Putamen (tissue), 1 donor: ENCODE measurements around the gene PPP6R3.
"Not testable (repeated sequence)": the region's sequence is repeated elsewhere in the genome, so short reads cannot be mapped to it uniquely, and the experiment has no call there.

Experiments used
- DNase-seq: peaks from one replicate; pipeline ENCODE4 v3.0.0-alpha.2; 2016; ENCODE audit warnings: low spot score

Gene PPP6R3

DNA sequence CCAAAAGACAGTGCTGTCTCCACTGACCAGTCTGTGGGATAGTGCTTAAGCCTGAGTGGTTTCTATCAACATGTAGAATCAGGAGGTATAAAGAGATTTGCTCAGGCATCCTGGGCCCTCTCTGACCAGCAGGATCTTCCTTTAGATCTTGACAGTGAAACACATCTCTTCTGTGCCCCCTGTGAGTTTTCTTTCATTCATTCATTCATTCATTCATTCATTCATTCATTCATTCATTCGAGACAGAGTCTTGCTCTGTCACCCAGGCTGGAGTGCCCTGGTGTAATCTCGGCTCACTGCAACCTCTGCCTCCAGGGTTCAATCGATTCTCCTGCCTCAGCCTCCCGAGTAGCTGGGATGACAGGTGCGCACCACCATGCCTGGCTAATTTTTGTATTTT, 26.4 kb upstream of the PPP6R3 start:
- DNase-seq = not testable (repeated sequence)

DNA sequence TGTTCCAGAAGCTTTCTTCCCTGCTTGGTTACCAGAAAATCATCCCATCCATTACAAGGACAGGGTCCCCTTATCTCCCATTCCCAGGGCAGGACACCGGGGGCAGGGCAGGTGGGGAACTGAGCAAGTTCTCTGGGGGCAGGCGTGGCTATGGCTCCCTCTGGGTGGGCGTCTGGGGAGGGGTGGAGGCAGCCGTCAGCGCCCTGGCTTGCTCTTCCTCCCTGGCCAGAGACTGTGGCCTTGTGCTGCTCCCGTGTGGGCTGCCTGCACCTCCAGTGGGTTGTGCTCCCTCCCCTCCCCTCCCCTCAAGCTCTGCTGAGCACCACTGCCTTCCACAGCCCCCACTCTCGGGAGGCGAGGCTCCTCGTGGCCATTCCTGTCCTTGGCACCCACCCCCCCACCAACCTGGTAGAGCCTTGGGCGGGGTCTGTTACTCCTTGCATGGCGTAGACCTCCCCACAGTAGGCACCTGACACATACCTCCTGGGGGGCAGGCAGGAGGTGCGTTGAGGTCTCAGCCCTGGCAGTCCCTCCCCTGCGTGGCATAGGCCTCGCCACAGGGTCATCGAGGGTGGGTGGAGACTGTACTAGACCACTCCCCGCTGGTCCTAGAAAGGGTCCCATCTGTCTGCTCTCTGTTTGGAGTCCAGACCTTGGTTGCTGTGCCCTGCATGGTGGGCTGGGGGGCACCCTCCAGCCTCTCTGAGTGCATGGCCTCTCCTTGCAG, 24.2 kb upstream of the PPP6R3 start:
- no peak for DNase-seq

DNA sequence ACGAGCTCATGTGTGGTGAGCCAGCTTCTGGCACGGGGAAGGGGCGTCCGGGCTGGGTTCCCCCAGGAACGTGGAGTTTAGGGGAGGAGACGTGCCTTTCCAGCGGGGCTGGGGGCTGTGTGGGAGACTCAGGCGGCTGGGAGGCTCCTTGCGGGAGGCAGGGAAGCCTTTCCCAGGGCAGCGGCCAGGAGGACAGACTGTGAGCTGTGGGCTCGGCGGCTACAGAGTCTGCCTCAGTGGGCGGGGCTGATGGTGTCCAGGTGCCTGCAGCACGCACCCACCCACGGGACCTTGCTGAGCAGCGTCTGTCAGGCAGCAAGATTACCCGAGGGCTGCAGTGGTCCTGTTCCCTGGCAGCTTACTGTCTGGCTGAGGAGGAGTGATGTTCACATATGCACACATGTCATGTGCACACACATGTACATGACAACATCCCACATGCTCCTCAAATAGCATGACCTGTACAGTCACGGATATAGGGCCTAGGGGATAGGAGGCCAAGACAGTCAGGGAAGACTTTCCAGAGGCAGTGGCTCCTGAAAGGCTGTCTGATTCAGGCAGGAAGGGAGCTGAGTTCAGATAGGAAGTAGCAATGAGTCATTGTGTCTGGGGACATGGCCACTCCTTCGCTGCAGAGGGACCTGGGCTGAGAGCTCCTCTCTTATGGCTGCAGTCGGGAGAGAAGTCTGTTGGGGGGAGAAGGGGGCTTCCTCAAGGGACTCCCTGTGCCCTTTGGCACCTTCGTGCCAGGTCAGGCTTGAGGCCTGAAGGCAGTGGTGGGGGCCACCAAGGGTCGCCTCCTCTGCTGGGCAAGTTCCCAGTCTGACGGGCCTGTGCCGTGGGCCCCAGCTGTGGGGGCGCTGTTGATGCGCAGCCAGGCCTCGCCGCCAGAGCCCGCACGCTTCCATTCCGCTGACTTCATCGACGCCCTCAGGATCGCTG, 23.3 kb upstream of the PPP6R3 start:
- no peak for DNase-seq

DNA sequence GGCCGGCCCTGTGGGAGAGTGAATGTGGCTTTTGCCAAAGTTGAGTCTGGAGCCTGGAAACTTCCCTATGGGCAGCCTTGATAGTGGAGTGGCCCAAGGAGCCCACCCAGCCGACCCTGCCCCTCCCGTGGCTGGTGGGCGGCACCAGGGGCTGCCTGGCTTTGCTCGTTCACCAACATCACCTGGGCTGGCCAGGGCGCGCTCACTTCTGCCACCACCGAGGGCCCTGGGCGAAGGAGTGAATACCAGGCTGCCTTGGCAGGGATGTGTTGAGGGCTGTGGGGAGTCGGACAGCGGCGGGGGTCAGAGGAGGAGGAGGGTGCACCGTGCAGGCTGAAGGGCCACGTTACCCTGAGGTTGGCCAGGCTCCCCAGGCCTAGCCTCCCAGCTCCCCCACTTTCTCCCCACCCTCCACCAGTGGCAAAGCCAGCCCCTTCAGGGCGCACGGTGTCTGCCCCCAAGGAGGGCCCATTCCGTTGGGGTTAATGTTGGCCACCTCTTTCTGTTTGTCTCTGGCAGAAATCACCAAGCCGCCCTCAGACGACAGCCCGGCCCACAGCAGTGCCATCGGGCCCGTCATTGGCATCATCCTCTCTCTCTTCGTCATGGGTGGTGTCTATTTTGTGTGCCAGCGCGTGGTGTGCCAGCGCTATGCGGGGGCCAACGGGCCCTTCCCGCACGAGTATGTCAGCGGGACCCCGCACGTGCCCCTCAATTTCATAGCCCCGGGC, 22.5 kb upstream of the PPP6R3 start:
- DNase-seq = no peak

DNA sequence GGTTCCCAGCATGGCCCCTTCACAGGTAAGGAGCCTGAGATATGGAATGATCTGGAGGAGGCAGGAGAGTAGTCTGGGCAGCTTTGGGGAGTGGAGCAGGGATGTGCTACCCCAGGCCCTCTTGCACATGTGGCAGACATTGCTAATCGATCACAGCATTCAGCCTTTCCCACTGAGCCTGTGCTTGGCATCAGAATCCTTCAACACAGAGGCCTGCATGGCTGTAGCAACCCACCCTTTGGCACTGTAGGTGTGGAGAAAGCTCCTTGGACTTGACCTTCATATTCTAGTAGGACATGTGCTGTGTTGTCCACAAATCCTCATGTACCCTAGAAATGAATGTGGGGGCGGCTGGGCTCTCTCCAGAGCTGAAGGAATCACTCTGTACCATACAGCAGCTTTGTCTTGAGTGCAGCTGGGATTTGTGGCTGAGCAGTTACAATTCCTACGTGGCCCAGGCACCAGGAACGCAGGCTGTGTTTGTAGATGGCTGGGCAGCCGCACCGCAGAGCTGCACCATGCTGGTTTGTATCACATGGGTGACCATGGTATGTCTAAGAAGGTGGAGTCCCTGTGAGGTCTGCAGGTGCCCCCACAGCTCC, 21.8 kb upstream of the PPP6R3 start:
- no peak for DNase-seq

DNA sequence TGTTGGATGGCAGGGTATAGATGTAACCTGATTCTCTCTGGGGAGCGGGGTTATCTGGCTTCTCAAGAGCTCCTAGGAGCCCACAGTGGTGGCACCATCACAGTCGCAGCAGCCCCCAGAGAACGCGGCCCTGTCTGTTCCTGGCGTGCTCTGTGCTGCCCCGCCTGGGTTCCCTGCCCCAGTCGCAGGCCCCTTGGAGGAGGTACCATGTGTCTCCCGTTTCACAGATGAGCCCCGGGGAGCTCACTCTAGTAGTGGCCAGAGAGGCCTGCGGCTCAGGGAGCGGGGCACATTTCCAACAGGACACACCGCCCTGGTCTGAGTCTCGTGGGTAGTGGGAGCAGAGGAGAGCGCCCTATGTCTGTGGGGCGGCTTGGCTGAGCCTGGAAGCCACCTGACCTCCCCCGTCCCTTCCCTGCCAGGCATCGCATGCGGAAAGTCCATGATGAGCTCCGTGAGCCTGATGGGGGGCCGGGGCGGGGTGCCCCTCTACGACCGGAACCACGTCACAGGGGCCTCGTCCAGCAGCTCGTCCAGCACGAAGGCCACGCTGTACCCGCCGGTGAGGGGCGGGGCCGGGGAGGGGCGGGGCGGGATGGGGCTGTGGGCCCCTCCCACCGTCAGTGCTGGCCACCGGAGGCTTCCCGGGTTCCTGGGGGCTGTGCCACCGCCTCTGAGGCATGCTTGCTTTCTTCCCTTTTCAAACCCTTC, 21.0 kb upstream of the PPP6R3 start:
- DNase-seq = no peak

DNA sequence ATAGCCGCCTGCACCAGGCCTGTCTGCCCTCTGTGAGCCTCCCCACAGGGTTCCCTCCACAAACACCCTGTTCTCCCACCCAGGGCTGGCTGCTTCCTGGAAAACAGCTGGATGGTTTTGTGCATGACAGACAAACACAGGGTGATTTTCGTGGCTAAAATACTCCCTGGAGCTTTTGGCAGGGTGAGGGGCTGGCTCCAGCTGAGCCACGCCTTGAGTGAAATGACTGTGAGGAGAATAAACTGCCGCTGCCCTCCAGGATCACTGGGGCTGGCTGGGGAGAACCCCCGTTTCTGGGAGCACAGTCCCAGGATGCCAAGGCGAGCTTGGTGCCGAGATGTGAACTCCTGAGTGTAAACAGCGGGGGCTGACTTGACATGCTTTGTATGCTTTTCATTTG, 20.3 kb upstream of the PPP6R3 start:
- no peak for DNase-seq

DNA sequence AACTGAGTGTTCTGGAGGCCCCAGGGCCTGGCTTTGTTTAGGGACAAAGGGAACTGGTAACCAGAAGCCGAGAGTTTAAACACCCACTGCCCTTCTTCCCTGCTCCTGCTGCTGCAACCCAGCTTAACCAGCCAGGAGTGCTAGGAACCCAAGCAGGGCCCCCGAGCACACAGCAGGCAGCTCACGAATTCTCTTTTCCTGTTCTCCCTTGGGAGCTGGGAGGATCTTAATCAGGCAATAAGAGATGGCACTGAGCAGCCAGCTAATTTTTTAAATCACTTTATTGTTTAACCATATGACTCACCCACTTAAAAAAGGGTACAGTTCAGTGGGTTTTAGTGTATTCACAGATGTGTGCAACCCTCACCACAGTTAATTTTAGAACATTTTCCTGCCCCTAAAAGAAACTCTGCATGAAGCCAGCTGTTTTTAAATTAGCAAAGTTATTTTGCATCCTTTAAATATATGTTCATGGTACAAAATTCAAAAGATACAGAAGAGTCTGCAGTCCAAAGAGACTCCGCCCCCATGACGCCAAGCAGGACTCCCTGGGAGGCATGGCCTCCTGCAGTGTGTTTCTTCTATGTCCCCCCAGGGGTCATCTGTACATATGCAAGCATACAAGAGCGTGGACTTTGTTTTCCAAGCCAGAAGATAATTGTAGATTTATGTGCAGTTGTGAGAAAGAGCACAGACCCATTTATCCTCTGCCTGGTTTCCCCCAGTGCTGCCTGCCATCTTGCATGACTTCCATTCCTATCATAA, 18.9 kb upstream of the PPP6R3 start:
- no peak for DNase-seq

DNA sequence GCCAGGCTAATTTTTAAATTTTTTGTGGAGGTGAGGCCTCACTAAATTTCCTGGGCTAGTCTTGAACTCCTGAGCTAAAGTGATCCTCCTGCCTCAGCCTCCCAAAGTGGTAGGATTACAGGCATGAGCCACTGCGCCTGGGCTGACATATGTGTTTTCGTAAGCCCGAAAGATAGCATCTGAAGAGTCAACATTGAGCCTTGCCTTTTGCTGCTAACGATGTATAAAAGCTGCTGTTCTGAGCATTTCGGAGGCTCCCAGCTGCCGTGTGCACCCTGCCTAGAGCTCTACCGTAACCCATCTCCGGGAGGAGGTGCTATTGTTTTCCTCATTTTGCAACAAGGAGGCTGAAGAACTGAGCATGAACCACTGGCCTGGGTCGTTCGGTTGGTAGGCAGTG, 18.1 kb upstream of the PPP6R3 start:
- no peak for DNase-seq

DNA sequence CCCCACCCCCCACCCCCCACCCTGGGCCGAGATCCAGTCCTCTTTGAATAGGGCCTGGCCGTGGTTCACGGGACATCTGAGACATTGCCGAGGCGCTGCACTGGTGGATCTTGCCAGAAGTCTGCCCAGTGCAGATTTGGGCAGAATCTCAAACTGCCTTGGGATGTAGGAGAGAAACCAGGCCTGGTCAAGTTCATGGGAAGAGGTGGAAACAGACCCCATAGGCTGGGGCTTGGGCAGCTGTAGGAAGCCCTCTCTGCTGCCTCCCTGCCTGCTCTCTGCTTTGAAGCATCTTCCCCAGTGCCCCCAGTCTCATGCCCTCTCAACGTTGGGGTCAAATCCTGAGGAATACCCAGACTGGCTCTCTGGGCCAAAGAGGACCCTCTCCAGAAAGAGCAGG, 16.0 kb upstream of the PPP6R3 start:
- DNase-seq = no peak

DNA sequence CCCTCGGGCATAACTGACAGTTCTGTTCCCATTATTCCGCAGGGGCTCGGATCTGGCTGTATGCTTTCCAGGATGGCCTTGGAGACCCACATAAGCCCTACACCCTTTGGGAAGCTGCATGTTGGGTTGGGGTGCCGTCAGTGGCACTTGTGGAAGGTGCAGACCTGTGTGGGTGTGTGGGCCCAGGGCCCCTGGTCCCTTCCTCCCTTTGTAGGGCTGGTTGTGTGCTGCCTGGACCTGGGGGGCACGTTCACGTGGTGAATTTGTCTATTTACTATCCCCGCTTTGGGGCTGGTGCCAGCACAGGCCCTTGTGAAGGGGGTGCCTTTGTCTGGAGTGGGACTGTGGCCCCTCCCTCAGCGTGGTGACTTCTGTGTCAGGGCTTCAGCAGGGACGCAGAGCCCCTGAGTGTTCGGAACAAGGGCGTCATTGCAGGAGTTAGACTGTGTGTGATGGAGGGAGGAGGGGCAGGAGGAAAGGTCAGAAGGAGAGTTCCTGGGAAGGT, 15.0 kb upstream of the PPP6R3 start:
- DNase-seq = no peak

DNA sequence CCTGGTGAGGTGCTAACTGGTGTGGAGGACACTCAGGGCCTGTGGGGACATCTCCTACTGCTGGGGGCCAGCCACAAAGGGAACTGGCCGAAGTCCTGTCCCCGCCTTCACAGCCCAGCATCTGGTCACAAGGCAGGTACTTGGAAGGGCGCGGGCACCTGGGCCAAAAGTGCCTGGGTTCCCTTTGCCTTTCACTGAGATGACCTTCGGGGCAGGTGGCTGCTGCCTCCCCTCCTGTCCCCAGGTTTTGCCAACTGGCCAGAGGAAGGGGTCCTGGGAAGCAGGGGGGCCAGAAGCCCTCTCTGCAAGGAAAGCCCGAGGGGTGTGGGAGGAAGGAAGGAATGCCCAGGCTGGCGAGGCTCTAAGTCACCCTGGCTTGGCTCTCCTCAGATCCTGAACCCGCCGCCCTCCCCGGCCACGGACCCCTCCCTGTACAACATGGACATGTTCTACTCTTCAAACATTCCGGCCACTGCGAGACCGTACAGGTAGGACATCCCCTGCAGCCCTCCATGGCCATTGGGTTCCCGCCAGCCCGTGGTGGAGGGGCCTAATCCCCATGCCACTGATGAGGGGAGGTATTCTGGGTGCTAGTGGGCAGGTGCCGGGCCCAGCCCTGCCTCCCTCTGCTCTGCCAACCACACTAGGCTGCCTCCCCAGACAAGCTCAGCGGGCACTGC, 14.4 kb upstream of the PPP6R3 start:
- no peak for DNase-seq

DNA sequence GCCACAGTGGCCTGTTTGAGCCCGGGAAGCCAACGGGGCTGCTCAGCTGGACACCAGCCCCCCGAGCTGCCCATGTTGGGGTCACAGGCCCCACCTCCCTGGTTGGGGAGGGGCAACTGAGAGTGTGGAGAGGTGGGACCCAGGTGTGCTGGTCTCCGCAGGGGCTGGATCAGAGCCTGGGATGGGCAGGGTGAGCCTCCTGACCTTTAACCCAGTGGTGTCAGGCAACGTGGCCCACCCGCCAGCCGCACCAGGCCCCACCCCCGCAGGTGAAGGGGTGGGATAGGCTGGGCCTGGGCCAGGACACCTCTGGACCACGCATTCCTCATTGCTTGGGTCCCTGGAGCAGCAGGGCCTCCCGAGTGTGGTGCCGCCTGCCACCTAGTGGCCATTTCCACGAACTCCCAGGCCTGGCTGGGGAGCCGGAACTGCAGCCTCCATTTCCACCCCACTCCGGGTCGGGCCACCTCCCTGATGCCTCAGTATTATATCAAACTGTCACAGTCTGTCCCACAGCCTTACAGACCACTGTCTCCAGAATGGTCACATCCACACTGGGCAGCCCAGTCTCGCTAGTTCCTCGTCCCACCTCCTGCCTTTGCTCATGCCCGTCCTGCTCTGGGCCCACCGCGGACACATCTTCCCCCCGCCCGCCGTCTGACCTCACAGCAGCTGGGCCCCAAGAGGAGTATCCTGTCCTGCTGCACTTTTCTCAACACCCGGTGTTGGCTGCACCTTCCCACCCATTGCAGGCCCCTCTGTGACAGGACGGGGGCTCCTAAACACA, 13.3 kb upstream of the PPP6R3 start:
- DNase-seq = peak; percentile 47

DNA sequence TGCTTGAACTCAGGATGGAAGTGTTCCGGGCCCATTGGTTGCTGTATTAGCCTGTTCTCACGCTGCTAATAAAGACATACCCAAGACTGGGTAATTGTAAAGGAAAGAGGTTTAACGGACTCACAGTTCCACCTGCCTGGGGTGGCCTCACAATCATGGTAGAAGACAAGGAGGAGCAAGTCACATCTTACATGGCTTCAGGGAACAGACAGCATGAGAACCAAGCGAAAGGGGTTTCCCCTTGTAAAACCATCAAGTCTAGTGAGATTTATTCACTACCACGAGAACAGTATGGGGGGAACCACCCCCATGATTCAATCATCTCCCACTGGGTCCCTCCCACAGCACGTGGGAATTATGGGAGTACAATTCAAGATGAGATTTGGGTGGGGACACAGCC, 12.6 kb upstream of the PPP6R3 start:
- DNase-seq = not testable (repeated sequence)

DNA sequence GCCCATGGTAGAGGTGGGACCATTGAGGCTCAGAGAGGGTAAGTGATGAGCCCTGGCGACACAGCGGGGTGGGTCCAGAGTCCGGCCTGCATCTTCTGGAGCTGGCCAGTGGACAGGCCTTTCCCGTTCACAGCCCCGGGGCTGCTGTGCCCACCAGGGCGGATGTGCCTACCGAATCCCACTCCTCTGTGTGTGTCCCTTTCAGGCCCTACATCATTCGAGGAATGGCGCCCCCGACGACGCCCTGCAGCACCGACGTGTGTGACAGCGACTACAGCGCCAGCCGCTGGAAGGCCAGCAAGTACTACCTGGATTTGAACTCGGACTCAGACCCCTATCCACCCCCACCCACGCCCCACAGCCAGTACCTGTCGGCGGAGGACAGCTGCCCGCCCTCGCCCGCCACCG, 11.9 kb upstream of the PPP6R3 start:
- no peak for DNase-seq

DNA sequence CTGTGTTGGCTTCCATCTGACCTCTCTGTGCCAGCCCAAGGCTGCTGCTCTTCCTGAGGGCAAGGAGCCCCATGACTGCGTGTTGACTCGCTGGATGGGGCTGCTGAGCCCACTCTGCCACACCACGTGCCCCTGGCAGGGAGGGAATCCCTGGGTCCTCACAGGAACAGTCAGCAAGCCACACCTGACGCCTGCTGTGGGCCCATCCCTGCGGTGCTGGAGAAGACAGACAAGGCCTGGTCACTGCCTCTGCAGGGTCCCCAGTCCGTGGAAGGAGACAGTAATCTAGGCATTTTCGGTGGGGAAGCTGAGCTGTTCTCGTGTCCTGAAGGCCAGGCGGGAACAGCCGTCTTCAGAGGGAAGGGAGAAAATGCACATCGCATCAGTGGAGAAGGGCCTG, 10.6 kb upstream of the PPP6R3 start:
- DNase-seq = no peak

DNA sequence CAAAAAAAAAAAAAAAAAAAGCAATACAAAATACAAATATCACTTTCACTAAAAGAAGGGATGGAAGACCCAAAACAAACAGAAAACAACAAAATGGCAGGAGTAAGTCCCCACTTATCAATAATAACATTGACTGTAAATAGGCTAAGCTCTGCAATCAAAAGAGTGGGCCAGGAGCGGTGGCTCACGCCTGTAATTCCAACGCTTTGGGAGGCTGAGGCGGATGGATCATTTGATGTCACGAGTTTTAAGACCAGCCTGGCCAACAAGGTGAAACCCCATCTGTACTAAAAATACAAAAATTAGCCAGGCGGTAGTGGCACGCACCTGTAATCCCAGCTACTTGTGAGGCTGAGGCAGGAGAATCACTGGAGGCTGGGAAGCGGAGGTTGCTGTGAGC, 9.8 kb upstream of the PPP6R3 start:
- no peak for DNase-seq

DNA sequence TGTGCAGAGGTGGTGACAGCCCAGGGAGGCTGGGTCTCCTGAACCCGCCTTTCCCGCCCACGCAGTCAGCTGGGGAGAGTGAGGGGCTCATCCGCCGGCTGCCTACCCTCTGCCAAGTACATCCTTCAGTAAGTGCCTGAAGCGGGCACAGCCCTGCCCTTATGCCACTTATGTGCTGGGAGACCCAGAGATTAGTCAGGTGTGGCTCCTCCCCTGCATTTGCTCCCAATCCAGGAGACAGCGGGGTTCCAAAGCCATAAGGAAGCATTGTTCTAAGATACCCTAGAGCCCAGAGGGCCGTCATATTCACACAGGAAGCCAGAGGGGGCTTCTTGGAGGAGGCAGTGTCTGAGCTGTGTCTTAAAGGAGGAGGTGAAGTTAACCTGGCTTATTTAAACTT, 5.8 kb upstream of the PPP6R3 start:
- DNase-seq = no peak

DNA sequence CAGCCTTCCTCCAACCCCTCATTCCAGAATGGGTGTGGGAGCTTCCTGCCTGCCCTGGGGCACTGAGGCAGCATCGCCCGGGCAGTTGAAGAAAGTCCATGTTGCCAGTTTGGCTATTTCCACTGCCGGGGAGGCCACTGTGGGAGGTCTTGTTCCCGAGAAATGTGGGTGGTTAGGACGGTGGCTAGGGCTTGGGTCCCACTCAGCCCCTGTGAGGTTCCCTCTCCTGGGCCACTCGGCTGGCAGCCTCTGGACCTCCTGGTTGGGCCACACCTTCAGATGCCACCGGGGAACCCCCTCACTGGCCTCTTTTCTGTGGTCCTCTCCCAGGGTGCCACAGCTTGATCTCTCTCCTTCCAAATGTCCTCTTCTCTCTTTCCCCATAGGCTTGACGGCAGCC, 5.1 kb upstream of the PPP6R3 start:
- no peak for DNase-seq
